ENCODE results near the gene CREB5.

CREB5 gene

GRCh38 chr7:28798274-28798673 is 386.0 kb downstream of the CREB5 start:
- H3K27me3 ChIP-seq (ENCODE audit: insufficient read depth, low read depth), result no peaks in the 10 kb centered on the region

DNA sequence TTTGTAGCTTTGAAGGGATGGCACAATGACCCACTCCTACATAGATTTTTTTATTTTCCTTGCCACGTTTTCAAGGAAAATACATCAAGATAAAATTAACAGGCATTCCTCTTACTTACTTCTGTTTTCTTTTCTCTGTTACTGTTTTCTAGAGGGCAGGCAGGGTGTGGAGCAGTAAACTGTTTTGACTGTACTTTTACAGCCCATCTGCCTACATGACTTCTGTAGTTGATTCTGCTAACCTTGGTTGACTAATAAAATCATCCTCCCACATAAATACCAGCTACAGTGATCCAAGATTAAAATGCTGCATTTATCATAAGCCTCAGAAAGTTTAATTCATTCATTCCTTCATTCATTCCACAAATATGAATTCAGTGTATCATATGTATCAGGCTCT is 387.3 kb downstream of the CREB5 start:
- Histone ChIP-seq H2AFZ (ENCODE audit: low read depth) (no peak overlapping the region), H3K4me1 (ENCODE audit: low read depth, poor library complexity, severe bottlenecking) (no peaks in the 10 kb centered on the region), H3K9ac (no peak overlapping the region), H3K36me3 (ENCODE audit: insufficient read depth) (no peaks in the 10 kb centered on the region), H3K4me3 (IDR thresholded peaks at IDR 0.05; ENCODE audit: insufficient read depth, low read depth, low read length) (no peak overlapping the region), H3K79me2 (ENCODE audit: insufficient read depth, low read depth) (no peaks in the 10 kb centered on the region), H3K4me2 (no peak overlapping the region), H3K27me3 (ENCODE audit: insufficient read depth, low read depth) (no peaks in the 10 kb centered on the region), H3K27ac (no peak overlapping the region), H4K20me1 (ENCODE audit: insufficient read depth) (no peaks in the 10 kb centered on the region)
- TF ChIP-seq CTCF (conservative IDR thresholded peaks at IDR 0.05; ENCODE audit: low read depth, low read length), result no peak

More at GRCh38 chr7:28798274-28798673, 386.0 kb downstream of the CREB5 start:
- TF ChIP-seq CTCF (conservative IDR thresholded peaks at IDR 0.05; ENCODE audit: low read depth, low read length), result no peak
- Histone ChIP-seq H4K20me1 (ENCODE audit: insufficient read depth) (no peaks in the 10 kb centered on the region), H3K4me1 (ENCODE audit: low read depth, poor library complexity, severe bottlenecking) (no peaks in the 10 kb centered on the region), H3K36me3 (ENCODE audit: insufficient read depth) (no peaks in the 10 kb centered on the region), H3K4me2 (no peak overlapping the region), H3K27ac (no peak overlapping the region), H3K4me3 (IDR thresholded peaks at IDR 0.05; ENCODE audit: insufficient read depth, low read depth, low read length) (no peak overlapping the region), H3K79me2 (ENCODE audit: insufficient read depth, low read depth) (no peaks in the 10 kb centered on the region), H3K9ac (no peak overlapping the region), H2AFZ (ENCODE audit: low read depth) (no peak overlapping the region)

DNA sequence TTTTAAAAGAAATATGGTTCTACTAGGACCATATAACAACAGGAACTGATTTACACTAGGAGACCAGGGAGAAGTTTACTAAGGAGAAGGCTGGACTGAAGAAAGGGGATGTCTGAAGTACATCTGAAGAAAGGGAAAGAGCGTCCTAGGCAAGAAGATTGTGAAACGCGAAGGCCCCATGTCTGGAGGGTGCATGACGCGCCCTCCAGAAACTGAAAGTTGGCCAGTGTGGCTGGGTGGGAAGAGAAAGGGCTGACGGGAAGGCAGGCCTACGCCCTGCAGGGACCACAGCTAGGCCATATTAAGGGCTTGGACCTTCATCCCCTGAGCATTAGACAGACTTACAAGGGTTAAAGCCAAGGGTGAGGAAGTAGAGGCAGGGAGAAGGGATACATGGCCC is 387.8 kb downstream of the CREB5 start:
- no peaks in the 10 kb centered on the region for H3K27me3 ChIP-seq (ENCODE audit: insufficient read depth, low read depth)
- no peak overlapping the region for H3K4me2 ChIP-seq
- H3K4me1 ChIP-seq (ENCODE audit: low read depth, poor library complexity, severe bottlenecking), result no peaks in the 10 kb centered on the region
- no peaks in the 10 kb centered on the region for H3K79me2 ChIP-seq (ENCODE audit: insufficient read depth, low read depth)
- H3K9ac ChIP-seq, result no peak overlapping the region
- TF ChIP-seq CTCF (conservative IDR thresholded peaks at IDR 0.05; ENCODE audit: low read depth, low read length), result no peak
- H2AFZ ChIP-seq (ENCODE audit: low read depth), result no peak overlapping the region
- no peak overlapping the region for H3K4me3 ChIP-seq (IDR thresholded peaks at IDR 0.05; ENCODE audit: insufficient read depth, low read depth, low read length)
- no peaks in the 10 kb centered on the region for H3K36me3 ChIP-seq (ENCODE audit: insufficient read depth)
- H4K20me1 ChIP-seq (ENCODE audit: insufficient read depth), result no peaks in the 10 kb centered on the region
- H3K27ac ChIP-seq, result no peak overlapping the region

- Histone ChIP-seq H3K4me1 (ENCODE audit: low read depth, poor library complexity, severe bottlenecking) (no peaks in the 10 kb centered on the region), H4K20me1 (ENCODE audit: insufficient read depth) (no peaks in the 10 kb centered on the region), H3K4me3 (IDR thresholded peaks at IDR 0.05; ENCODE audit: insufficient read depth, low read depth, low read length) (no peak overlapping the region), H3K27ac (no peak overlapping the region), H3K79me2 (ENCODE audit: insufficient read depth, low read depth) (no peaks in the 10 kb centered on the region), H3K9ac (no peak overlapping the region), H2AFZ (ENCODE audit: low read depth) (no peak overlapping the region), H3K36me3 (ENCODE audit: insufficient read depth) (no peaks in the 10 kb centered on the region), H3K27me3 (ENCODE audit: insufficient read depth, low read depth) (no peaks in the 10 kb centered on the region), H3K4me2 (no peak overlapping the region)
- no peak for TF ChIP-seq CTCF (conservative IDR thresholded peaks at IDR 0.05; ENCODE audit: low read depth, low read length)
These were observed 390.1 kb downstream of the CREB5 start for GRCh38 chr7:28802450-28802849.
